ENCODE measurements around the gene SPOCK3.
"Not testable (repeated sequence)": the region's sequence is repeated elsewhere in the genome, so short reads cannot be mapped to it uniquely, and the experiment has no call there.

SPOCK3 gene

DNA sequence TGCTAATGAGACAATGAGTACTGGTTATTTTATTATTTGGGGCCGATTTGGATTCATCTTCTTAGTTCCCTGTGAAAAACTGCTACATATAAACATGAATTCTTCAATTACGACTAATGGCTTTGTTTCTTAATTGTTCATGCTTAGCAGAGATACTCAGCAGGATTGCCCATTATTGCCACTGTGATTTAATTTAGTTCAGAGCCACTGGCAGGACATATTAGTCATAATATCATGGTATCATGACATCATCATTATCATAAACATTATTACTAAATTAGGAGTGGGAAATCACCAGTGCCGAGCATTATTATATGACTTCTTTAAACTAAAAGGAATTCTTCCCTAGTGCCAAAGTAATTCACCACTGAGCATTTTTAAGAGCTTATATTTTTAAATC is 201.4 kb downstream of the SPOCK3 start:
- no peak for DNase-seq

- no peak for DNase-seq
These were observed 202.6 kb downstream of the SPOCK3 start for GRCh38 chr4:167031534-167032156.

DNA sequence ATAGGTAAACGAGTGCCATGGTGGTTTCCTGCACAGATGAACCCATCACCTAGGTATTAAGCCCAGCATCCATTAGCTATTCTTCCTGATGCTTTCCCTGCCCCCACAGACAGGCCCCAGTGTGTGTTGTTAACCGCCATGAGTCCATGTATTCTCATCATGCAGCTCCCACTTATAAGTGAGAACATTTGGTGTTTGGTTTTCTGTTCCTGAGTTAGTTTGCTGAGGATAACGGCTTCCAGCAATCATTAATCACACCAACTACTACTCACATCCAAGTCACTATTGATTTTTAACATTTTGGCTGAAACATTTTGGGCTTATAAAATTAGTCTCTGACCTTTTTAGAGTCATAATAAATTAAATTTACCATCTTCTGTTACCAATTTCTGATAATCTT is 205.3 kb downstream of the SPOCK3 start:
- DNase-seq = no peak

- no peak for DNase-seq
These were observed 208.6 kb downstream of the SPOCK3 start for GRCh38 chr4:167025670-167026069.

- no peak for DNase-seq
These were observed 210.8 kb downstream of the SPOCK3 start for GRCh38 chr4:167023364-167023925.

DNA sequence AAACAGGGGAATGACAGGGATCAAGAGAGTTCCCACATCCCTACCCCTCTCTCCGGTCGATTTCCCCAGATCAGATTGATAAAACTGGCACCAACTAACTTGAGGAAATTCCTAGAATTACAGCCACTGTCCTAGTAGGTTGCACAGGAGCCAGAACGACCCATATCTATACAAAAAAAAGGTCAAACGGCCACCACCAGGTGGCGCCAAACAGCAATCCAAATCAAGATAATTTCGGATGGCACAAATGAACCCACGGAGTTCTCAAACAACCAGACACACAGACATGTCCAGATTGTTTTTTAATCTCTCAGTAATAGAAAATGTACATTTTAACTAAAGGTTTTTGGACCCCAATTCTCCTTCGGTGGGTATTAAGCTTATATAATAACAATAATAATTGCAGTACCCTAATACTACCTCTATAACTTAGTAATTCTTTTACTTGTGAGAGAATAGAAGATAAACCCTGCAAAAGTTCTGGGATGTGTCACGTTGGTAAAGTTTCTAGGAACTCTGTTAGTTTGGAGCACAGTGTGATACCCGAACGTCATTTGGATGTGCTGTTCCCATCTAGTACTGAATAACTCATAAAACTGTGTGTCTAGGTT is 212.6 kb downstream of the SPOCK3 start:
- DNase-seq = peak; percentile 23 to 54

- DNase-seq = peak in 1 of 2 experiments; percentile 12
These were observed 213.9 kb downstream of the SPOCK3 start for GRCh38 chr4:167020410-167020809.

DNA sequence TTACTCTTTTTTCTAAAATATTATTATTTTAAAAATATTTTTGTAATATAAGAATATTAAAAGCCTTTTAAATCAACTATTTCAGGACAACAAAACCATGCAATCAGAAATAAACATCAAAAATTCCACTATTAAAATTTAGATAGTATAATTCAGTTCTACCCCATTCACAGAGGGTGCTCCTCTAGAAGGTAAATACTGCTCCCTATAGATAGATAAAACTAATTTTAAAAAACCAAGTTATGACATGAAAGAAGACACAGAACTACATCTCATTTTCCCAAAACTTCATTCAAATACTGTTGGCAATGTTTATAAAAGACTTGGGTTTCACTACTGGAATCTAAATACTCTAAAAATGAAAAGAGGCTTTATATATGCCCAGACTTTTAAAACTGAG is 219.3 kb downstream of the SPOCK3 start:
- no peak for DNase-seq

GRCh38 chr4:167003326-167003725 is 231.0 kb downstream of the SPOCK3 start:
- DNase-seq = no peak

DNA sequence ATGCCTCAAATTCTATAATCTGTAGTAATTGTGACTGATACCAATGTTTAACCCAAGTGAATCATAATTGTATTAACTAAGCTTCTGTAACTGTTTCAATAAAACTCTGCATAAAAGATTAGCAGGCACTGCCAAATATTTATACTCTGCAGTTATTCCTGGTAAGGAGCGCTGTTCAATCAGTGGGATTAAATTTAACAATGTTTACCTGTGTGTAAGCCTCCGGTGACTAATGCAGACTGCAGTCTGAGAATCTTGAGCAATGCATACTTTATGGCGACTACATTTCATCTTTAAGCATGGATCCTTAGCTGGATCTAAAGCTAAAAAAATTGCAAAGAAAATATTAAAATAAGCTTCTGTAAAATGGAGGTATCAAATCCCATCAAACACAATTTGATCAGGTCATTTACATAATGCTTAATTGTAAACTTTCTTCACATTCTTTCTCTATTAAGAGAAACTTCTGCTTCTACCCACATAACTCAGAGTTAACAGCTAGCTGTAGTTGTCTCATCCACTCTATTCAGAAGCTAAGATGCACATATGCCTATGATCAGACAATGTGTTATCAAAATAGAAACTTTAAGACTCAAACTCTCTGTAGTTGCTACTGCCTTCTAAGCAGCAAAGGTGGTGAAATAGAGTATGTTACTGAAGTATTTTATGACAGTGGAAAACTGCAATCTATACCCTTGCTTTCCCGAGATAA is 234.0 kb downstream of the SPOCK3 start:
- DNase-seq = no peak

GRCh38 chr4:166996216-166996615 is 238.1 kb downstream of the SPOCK3 start:
- DNase-seq = no peak

- DNase-seq = no peak
These were observed 239.6 kb downstream of the SPOCK3 start for GRCh38 chr4:166994686-166995085.

DNA sequence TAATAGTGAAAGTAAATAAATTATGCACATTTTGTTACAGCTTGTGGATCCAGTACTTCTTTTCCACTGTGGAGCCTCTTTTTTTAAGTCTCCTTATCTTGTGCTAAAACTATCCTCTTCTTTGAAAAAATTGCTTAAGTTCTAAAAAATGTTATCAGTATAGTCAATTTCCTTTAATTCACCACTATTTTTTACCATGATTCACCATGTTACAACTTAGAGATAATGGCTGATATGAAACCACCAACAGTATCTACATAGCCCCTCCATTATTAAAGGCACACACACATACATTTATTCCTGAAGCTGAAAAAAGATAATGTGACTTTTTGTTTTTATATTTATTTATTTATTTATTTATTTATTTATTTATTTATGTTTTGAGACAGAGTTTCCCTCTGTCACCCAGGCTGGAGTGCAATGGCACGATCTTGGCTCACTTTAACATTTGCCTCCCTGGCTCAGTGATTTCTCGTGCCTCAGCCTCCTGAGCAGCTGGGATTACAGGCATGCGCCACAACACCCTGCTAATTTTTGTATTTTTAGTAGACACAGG is 243.2 kb downstream of the SPOCK3 start:
- DNase-seq = no peak

DNA sequence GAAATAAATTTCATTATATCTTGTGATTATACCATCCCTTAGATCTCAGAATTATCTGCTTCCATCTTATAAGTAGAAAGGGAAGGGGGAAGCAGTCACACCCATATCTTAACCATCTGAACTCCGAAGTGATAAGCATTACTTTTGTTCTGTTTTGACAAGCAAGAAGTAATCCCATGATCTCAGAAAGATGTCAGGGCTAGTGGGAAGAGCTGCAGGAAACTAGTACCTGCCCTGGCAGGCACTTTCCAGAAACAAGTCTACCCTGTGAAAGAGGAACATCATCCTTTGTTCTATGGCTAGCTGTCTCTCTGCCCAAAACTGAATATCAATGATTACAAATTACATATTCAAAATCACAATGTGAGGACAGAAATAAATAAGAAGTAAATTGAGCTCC is 244.4 kb downstream of the SPOCK3 start:
- no peak for DNase-seq

- DNase-seq = no peak
These were observed 247.3 kb downstream of the SPOCK3 start for GRCh38 chr4:166987026-166987425.

- no peak for DNase-seq
These were observed 252.4 kb downstream of the SPOCK3 start for GRCh38 chr4:166981847-166982246.

DNA sequence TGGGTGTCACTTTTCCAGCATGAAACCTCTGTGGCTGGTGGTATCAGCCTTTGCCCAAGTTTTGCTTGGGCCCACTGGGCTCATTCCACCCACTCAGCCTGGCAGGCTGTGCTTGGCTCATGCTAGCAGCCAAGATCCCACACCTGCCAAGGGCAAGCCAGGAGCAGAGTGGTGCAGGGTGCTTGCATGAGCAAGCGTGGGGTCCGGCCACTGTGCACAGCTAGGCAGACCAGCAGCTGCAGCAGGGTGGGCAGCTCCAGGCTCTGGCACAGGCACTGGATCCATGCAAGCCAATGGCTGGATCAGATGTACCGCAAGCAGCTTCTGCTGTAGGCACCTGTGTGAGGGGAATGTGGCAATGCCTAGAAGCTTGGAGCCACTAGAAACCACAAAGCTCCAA is 253.9 kb downstream of the SPOCK3 start:
- no peak for DNase-seq

DNA sequence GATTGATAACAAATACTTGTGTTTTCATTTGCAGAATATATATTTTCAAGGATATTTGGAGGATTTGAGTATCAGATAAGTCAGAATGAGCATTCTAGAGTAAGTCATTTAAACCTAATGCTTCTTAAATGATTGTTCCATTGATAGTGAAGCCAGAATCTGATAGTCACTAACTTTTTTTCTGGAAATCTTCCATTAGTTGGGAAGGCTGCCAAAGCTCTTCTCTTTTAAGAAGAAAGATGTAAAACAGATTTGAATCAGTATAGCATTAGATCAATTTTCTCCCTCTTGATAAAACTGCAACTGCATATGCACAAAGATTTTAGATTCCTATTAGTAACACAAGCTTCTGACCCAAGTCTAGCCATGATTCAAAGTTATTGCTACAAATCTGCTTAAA is 256.7 kb downstream of the SPOCK3 start:
- DNase-seq = no peak

DNA sequence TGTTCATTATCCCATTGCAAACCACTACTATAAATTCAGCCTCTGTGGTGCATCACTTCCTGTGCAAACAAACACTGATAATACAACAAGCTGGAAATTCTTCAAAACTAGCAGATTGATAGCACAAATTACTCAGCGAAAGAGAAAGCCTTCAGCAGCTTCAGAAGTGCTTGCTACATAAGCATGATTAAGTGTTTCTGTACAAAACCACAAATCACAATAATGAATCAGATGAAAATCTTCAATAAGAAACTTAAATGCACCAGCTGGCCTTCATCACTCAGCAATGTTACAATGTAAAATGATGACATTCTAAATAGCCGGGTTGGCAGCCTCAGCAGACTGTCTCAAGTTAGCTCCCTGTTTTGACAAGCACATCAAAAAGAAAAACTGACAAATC is 262.2 kb downstream of the SPOCK3 start:
- no peak for DNase-seq

- DNase-seq = not testable (repeated sequence)
These were observed 266.1 kb downstream of the SPOCK3 start for GRCh38 chr4:166968219-166968618.

- DNase-seq = no peak
These were observed 268.7 kb downstream of the SPOCK3 start for GRCh38 chr4:166965562-166965961.

DNA sequence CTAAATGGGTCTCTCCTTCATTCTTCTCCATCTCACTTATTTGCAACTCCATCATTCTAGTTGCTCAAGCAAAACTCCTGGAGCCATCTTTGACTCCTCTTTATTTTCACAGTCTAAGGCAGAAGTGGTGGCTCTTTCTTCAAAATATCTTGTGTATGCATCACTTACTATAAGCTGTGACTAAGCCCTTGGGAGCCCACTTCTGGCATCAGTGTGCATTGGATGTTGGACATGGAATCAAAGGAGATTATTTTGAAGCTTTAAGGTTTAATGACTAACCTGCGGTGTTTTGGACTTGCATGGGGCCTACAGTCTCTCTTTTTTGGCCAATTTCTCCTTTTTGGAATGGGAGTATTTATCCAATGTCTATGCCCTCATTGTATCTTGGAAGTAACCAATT is 276.8 kb downstream of the SPOCK3 start:
- no peak for DNase-seq

GRCh38 chr4:166956484-166956883 is 277.8 kb downstream of the SPOCK3 start:
- no peak for DNase-seq

GRCh38 chr4:166941629-166942028 is 292.7 kb downstream of the SPOCK3 start:
- no peak for DNase-seq

Data from NCI-H524 (cell line).